Progenitor cell of endocrine pancreas (in vitro differentiated cells): ENCODE results near the gene PLIN1. TPM values are rescaled to one million over a fixed set of nuclear protein-coding genes. Genes with fewer than 3 reads are reported as not detected.
"Not testable (repeated sequence)": the region's sequence is repeated elsewhere in the genome, so short reads cannot be mapped to it uniquely, and the experiment has no call there.

Experiments
- DNase-seq: peaks from one replicate; pipeline ENCODE4 v3.0.0; 2021; ENCODE audit warnings: low spot score; ENCODE audit not compliant: unreplicated experiment
- H3K27ac Mint-ChIP-seq: 2 replicates; pipeline ENCODE4 v1.8.0; 2021; ENCODE audit warnings: mild to moderate bottlenecking, moderate library complexity, mixed read lengths
- H3K27me3 Mint-ChIP-seq: 2 replicates; pipeline ENCODE4 v1.8.0; 2021; ENCODE audit warnings: mixed read lengths
- H3K36me3 Mint-ChIP-seq: 2 replicates; pipeline ENCODE4 v1.8.0; 2022; ENCODE audit warnings: mixed read lengths; ENCODE audit not compliant: insufficient read depth
- H3K4me1 Mint-ChIP-seq: 2 replicates; pipeline ENCODE4 v1.8.0; 2021; ENCODE audit warnings: low read depth, mixed read lengths
- H3K4me3 Mint-ChIP-seq: 2 replicates; pipeline ENCODE4 v1.8.0; 2021; ENCODE audit warnings: low read depth, mild to moderate bottlenecking, moderate library complexity, mixed read lengths
- H3K9me3 Mint-ChIP-seq: 2 replicates; pipeline ENCODE4 v1.8.0; 2021; ENCODE audit warnings: low read depth, mixed read lengths
- total RNA-seq: library from RNA; stranded (reverse); gene quantifications from 2 replicates; pipeline ENCODE4 v1.2.1, GENCODE V29; 2021
- TF ChIP-seq, protein P1 (sequence below): fragments of 200-600 bp; sonication (generic); IDR thresholded peaks from one replicate; pipeline ENCODE4 v1.5.0; 2021; ENCODE audit warnings: antibody characterized with exemption, mild to moderate bottlenecking; ENCODE audit not compliant: unreplicated experiment

Gene PLIN1
- total RNA-seq, 1 donor from 2014 or later = 0.24 TPM

DNA sequence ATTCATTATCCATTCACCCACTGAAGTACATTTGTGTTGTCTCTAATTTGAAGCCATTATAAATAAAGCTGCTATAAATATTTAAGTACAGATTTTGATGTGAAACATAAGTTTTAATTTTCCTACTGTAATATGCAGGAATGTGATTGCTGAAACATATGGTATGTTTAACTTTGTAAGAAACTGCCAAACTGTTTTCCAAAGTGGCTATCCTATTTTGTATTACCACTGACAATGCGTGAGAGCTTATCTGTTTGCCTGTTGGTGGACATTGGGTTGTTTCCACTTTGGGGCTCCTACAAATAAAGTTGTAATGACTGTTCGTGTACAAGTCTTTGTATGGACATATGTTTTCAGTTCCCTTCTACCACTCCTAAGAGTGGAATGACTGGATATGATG is 13.9 kb upstream of the PLIN1 start:
- Mint-ChIP-seq H3K9me3 (no peaks in the 10 kb centered on the region), H3K4me3 (no peak overlapping the region), H3K27ac (no peak overlapping the region), H3K27me3 (peaks cover 30% of the 10 kb centered on the region), H3K4me1 (peaks cover 3% of the 10 kb centered on the region), H3K36me3 (no peaks in the 10 kb centered on the region)
- TF ChIP-seq, protein P1, sequence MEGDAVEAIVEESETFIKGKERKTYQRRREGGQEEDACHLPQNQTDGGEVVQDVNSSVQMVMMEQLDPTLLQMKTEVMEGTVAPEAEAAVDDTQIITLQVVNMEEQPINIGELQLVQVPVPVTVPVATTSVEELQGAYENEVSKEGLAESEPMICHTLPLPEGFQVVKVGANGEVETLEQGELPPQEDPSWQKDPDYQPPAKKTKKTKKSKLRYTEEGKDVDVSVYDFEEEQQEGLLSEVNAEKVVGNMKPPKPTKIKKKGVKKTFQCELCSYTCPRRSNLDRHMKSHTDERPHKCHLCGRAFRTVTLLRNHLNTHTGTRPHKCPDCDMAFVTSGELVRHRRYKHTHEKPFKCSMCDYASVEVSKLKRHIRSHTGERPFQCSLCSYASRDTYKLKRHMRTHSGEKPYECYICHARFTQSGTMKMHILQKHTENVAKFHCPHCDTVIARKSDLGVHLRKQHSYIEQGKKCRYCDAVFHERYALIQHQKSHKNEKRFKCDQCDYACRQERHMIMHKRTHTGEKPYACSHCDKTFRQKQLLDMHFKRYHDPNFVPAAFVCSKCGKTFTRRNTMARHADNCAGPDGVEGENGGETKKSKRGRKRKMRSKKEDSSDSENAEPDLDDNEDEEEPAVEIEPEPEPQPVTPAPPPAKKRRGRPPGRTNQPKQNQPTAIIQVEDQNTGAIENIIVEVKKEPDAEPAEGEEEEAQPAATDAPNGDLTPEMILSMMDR = no peak
- DNase-seq = no peak

DNA sequence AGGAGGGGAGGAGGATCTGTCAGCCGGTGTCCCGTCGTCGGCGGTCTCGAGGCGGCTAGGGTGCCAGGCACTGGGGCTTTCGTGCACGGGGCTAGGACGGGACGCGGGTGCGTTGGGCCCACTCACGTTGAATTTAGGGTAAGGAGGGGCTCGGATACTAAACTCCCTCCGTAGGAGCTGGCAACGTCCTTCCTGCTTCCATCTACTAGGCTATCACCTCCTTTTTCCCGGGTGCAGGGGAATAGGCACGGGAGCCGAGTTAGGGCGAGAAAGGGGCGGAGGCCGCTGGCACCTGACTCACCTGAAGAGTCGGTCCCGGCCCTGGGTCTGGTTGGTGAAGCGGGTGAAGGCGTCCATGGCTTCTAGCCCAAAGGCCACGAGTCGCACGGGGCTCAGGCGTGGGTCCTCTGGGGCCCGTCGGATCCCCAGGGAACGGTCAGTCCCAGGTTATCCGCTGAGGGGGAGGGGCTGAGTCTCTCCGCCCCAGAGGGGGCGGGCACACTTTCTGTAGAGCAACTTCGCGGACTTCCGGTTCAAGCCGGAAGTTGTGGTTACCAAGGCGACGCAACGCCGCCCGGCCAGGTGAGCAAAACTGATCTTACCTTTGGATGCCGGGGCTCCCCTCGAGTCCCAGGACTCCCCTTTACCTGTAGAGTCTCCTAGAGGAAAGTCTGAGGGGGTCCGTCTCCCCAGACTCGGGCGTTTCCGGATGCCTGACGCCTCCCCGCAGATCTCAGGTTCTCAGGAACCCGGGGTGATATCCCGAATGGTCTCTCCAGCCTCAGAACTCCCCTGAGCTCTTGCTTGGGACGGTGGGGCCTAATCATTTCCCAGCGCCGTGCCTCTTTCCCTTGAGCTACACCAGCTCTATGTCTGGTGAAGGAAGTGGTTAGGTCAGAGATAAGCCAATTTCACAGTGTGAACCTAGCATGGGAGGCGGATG is 11.4 kb upstream of the PLIN1 start, which contains the start of the genes PEX11A and WDR93:
Gene PEX11A, minus strand, starts transcription at position 479 of the 943 bp plus-strand sequence. Its CDS starts 122 bp downstream, at position 357.
Gene WDR93, plus strand, starts transcription at position 536 of the 943 bp plus-strand sequence. CDS start 10,936 bp downstream, outside the sequence.
- Mint-ChIP-seq H3K36me3 (peaks cover under 1% of the 10 kb centered on the region), H3K27ac (peak within 1 kb of the TSS; percentile 73), H3K4me1 (peaks cover 3% of the 10 kb centered on the region), H3K9me3 (no peaks in the 10 kb centered on the region), H3K27me3 (peaks cover 20% of the 10 kb centered on the region), H3K4me3 (peak within 1 kb of the TSS; percentile 92)
- TF ChIP-seq, protein P1 = no peak
- peak; percentile 75 for DNase-seq

DNA sequence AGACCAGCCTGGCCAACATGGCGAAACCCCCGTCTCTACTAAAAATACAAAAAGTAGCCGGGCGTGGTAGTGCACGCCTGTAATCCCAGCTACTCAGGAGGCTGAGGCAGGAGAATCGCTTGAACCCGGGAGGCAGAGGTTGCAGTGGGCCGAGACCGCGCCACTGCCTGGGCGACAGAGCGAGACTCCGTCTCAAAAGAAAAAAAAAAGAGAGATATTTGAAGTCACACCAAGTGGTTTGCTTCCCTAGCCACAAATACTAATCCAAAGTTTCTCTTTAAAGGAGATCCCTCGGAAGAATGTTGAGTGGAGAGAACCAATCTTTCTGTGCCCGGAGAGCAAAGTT is 10.7 kb upstream of the PLIN1 start:
- Mint-ChIP-seq H3K27ac (peak overlapping the region; percentile 73), H3K27me3 (peaks cover 14% of the 10 kb centered on the region), H3K4me3 (peak overlapping the region; percentile 92)
- H3K4me1 Mint-ChIP-seq, H3K36me3 Mint-ChIP-seq, H3K9me3 Mint-ChIP-seq, DNase-seq: not testable (repeated sequence)

DNA sequence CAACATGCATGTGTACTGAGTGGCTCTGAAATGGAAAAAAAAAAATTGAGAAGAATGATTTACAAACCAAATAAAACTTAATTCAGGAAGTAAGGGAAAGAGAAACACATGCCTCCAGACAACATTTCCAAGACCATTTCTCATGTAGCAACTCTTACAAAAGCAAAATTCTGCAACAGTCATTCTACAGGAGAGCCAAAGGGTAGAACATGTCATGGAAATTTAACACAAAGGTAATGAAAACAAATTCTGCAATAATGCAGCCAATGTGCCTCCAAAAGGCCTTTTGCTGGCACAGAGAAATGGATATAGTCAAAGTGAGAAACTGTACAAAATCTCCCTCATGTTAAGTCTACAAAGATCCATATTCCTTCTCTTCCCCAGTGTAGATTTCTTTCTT is 7.4 kb upstream of the PLIN1 start:
- Mint-ChIP-seq H3K4me3 (no peak overlapping the region), H3K9me3 (no peaks in the 10 kb centered on the region), H3K27me3 (no peaks in the 10 kb centered on the region), H3K27ac (no peak overlapping the region), H3K36me3 (peaks cover 5% of the 10 kb centered on the region), H3K4me1 (peaks cover 3% of the 10 kb centered on the region)
- TF ChIP-seq, protein P1 = no peak
- DNase-seq = no peak

DNA sequence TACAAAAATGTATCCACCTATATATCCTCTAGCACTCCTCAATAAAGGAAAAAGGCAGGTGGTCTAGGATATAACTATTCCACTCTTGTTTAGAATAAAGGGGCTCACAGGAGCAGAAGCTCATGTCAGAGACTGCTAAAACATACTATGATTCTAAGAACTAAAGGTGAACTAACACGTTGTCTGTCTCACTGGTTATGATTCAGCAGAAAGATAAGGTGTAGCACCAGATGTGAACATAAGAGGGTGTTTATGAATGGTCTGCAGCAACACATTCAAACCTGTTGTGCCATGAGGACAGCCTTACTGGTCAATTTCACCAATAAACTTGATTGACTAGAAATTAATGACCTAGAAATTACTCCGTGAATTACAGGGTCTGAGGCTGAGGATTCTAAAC is 6.8 kb upstream of the PLIN1 start:
- Mint-ChIP-seq H3K4me1 (peaks cover 3% of the 10 kb centered on the region), H3K27me3 (no peaks in the 10 kb centered on the region), H3K27ac (no peak overlapping the region), H3K4me3 (no peak overlapping the region), H3K36me3 (peaks cover 5% of the 10 kb centered on the region), H3K9me3 (no peaks in the 10 kb centered on the region)
- DNase-seq = no peak
- TF ChIP-seq, protein P1 = no peak

DNA sequence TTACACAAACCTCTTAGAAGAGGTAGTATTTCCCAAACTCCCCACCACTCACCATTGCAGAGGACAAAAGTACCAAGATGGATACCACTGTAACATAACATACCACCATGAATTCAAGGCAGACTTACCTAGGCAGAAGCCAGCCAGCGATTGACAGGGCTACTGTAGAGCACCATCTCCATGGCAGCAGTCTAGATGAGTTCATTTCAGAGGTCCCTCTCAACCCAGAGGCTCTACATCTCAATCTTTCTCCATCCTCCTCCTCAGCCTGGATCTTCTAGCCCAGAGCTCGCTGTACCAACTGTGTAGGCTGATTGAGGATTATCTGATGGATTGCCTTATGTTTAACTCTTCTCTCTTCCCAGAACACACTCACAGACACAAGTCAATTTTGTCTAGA is 2.0 kb upstream of the PLIN1 start:
- H3K4me1 Mint-ChIP-seq = peaks cover 2% of the 10 kb centered on the region
- TF ChIP-seq, protein P1 = no peak
- H3K27me3 Mint-ChIP-seq = peaks cover 2% of the 10 kb centered on the region
- no peak overlapping the region for H3K4me3 Mint-ChIP-seq
- peaks cover 5% of the 10 kb centered on the region for H3K36me3 Mint-ChIP-seq
- H3K27ac Mint-ChIP-seq = no peak overlapping the region
- no peak for DNase-seq
- H3K9me3 Mint-ChIP-seq = no peaks in the 10 kb centered on the region
